WTC11 (cell line): Measurements from ENCODE around the gene TBRG4. TPM values are rescaled to one million over a fixed set of nuclear protein-coding genes. Genes with fewer than 3 reads are reported as not detected.

ENCODE experiments used
- ATAC-seq: fragments of 200-7000 bp; cut with Tn5 transposase; 2 replicates; pipeline ENCODE4 v1.10.0; 2021; ENCODE audit warnings: mild to moderate bottlenecking, moderate library complexity
- CTCF ChIA-PET: fragments of 300-600 bp; sonication (Branson Sonifier 250); formaldehyde crosslinking; loops from one replicate; lab custom pipeline; 2021; ENCODE audit warnings: antibody characterized with exemption; lab: Charles Lee
- POLR2A ChIA-PET: fragments of 350-600 bp; sonication (Branson Sonifier 250); formaldehyde crosslinking; loops from one replicate; lab custom pipeline; 2021; ENCODE audit warnings: antibody characterized with exemption; lab: Charles Lee
- DNase-seq: peaks from one replicate; pipeline ENCODE4 v3.0.0; 2021; ENCODE audit warnings: low spot score
- H3K27ac Mint-ChIP-seq: 2 replicates; pipeline ENCODE4 v1.8.0; 2021; ENCODE audit warnings: mixed read lengths
- H3K27me3 Mint-ChIP-seq: 2 replicates; pipeline ENCODE4 v1.8.0; 2021; ENCODE audit warnings: low read depth, mild to moderate bottlenecking, moderate library complexity, mixed read lengths
- H3K36me3 Mint-ChIP-seq: 2 replicates; pipeline ENCODE4 v1.8.0; 2021; ENCODE audit warnings: mixed read lengths
- H3K4me1 Mint-ChIP-seq: 2 replicates; pipeline ENCODE4 v1.8.0; 2022; ENCODE audit warnings: mixed read lengths
- H3K4me3 Mint-ChIP-seq: 2 replicates; pipeline ENCODE4 v1.8.0; 2021; ENCODE audit warnings: mild to moderate bottlenecking, moderate library complexity, mixed read lengths
- H3K9me3 Mint-ChIP-seq: 2 replicates; pipeline ENCODE4 v1.8.0; 2021; ENCODE audit warnings: mixed read lengths
- CBFB ChIP-seq: sonication (generic); formaldehyde crosslinking; IDR thresholded peaks from 2 replicates; pipeline ENCODE4 v1.8.1; 2022; ENCODE audit warnings: mild to moderate bottlenecking, low read depth, missing genetic modification reagents
- JUN ChIP-seq: sonication (generic); formaldehyde crosslinking; IDR thresholded peaks from 2 replicates; pipeline ENCODE4 v1.8.0; 2023; ENCODE audit warnings: mild to moderate bottlenecking, missing genetic modification reagents
- KAT7 ChIP-seq: sonication (generic); formaldehyde crosslinking; IDR thresholded peaks from 2 replicates; pipeline ENCODE4 v1.8.1; 2023; ENCODE audit warnings: missing genetic modification reagents, mild to moderate bottlenecking, borderline replicate concordance
- MXD4 ChIP-seq: fragments of 250-450 bp; sonication (Bioruptor Pico); IDR thresholded peaks from 2 replicates; pipeline ENCODE4 v1.8.0; 2021; ENCODE audit warnings: mild to moderate bottlenecking, moderate library complexity, borderline replicate concordance
- NFE2L1 ChIP-seq: sonication (generic); formaldehyde crosslinking; IDR thresholded peaks from 2 replicates; pipeline ENCODE4 v1.8.1; 2023; ENCODE audit warnings: missing genetic modification reagents
- NR1H2 ChIP-seq: sonication (generic); formaldehyde crosslinking; IDR thresholded peaks from 2 replicates; pipeline ENCODE4 v1.9.0; 2021; ENCODE audit warnings: mild to moderate bottlenecking, moderate library complexity, missing genetic modification reagents
- NR3C1 ChIP-seq: sonication (generic); formaldehyde crosslinking; conservative IDR thresholded peaks from 2 replicates; pipeline ENCODE4 v1.8.1; 2023; ENCODE audit warnings: low read depth, mild to moderate bottlenecking, missing genetic modification reagents
- OVOL2 ChIP-seq: fragments of 250-450 bp; sonication (Bioruptor Pico); IDR thresholded peaks from 2 replicates; pipeline ENCODE4 v1.9.0; 2021; ENCODE audit warnings: mild to moderate bottlenecking, borderline replicate concordance
- RELA ChIP-seq: sonication (generic); formaldehyde crosslinking; IDR thresholded peaks from 2 replicates; pipeline ENCODE4 v1.8.1; 2022; ENCODE audit warnings: missing genetic modification reagents, mild to moderate bottlenecking, borderline replicate concordance
- RORB ChIP-seq: fragments of 250-450 bp; sonication (Bioruptor Pico); IDR thresholded peaks from 2 replicates; pipeline ENCODE4 v1.9.0; 2021; ENCODE audit warnings: mild to moderate bottlenecking
- SMAD3 ChIP-seq: sonication (generic); formaldehyde crosslinking; IDR thresholded peaks from 2 replicates; pipeline ENCODE4 v1.8.0; 2022; ENCODE audit warnings: missing genetic modification reagents, mild to moderate bottlenecking, borderline replicate concordance
- SP1 ChIP-seq: sonication (generic); formaldehyde crosslinking; conservative IDR thresholded peaks from 2 replicates; pipeline ENCODE4 v1.8.1; 2022; ENCODE audit warnings: missing genetic modification reagents
- TEAD1 ChIP-seq: sonication (generic); formaldehyde crosslinking; IDR thresholded peaks from 2 replicates; pipeline ENCODE4 v1.8.0; 2022; ENCODE audit warnings: mild to moderate bottlenecking, missing genetic modification reagents
- TEAD4 ChIP-seq: sonication (generic); formaldehyde crosslinking; IDR thresholded peaks from 2 replicates; pipeline ENCODE4 v1.8.0; 2022; ENCODE audit warnings: mild to moderate bottlenecking, missing genetic modification reagents
- ZNF423 ChIP-seq: fragments of 250-450 bp; sonication (Bioruptor Pico); IDR thresholded peaks from 2 replicates; pipeline ENCODE4 v2.1.2; 2022; ENCODE audit warnings: mild to moderate bottlenecking, moderate library complexity
- total RNA-seq: library from RNA; stranded (reverse); gene quantifications from 3 replicates; pipeline ENCODE4 v1.2.3, GENCODE V29; 2021
- TF ChIP-seq, protein P1 (sequence below): sonication (generic); formaldehyde crosslinking; IDR thresholded peaks from 2 replicates; pipeline ENCODE4 v1.8.0; 2022; ENCODE audit warnings: mild to moderate bottlenecking, missing genetic modification reagents
- TF ChIP-seq, protein P2 (sequence below): sonication (generic); formaldehyde crosslinking; conservative IDR thresholded peaks from 2 replicates; pipeline ENCODE4 v1.8.1; 2023; ENCODE audit warnings: mild to moderate bottlenecking, low read depth, missing genetic modification reagents, moderate library complexity
- TF ChIP-seq, protein P3 (sequence below): fragments of 250-450 bp; sonication (Bioruptor Pico); conservative IDR thresholded peaks from 2 replicates; pipeline ENCODE4 v1.9.0; 2021; ENCODE audit warnings: mild to moderate bottlenecking

Gene TBRG4
- total RNA-seq, 1 experiment from 2014 or later: 167 TPM

DNA sequence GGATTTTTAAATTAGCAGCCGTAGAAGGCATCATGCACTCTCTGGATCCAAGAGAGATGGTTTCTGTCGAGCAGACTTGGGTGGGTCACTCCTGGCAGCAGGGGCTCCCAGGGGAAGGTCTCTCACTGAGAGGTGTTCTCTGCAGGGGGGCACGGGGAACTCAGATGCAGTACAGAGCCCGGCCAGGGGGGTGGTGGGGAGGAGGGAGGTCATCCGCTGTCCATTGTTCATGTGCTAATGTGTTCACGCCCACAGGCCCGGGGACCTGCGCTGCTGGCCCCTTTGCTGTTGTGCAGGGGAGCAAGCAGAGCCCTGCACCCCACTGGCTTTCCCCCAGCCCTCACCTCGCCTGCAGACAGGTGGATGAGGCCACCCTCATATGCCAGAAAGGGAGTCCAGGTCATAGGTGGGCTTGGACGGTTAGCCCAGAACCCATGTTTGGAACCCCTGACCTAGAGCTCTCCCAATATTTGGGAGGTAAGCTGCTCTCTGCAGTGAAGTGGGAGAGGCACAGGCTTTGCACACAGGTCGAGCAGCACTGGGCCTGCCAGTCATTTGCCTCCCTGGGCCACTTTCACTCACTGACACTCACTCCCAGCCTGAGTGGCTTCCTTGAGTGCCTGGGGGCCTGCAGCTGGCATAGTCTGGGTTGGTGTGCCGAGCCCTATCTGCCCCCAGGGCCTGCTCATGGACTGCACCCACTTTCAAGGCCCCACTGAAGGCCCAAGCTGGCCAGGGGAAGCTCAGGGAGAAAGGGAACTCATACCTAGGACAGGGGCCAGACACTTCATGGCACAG, 12.6 kb upstream of the TBRG4 start:
- POLR2A ChIA-PET: interaction anchor here (0.5 to 0.9 kb wide), 3 partner anchors 125 to 344 kb away, joined by 3 to 4 read pairs (median 4); no protein-coding TSS in a partner anchor

DNA sequence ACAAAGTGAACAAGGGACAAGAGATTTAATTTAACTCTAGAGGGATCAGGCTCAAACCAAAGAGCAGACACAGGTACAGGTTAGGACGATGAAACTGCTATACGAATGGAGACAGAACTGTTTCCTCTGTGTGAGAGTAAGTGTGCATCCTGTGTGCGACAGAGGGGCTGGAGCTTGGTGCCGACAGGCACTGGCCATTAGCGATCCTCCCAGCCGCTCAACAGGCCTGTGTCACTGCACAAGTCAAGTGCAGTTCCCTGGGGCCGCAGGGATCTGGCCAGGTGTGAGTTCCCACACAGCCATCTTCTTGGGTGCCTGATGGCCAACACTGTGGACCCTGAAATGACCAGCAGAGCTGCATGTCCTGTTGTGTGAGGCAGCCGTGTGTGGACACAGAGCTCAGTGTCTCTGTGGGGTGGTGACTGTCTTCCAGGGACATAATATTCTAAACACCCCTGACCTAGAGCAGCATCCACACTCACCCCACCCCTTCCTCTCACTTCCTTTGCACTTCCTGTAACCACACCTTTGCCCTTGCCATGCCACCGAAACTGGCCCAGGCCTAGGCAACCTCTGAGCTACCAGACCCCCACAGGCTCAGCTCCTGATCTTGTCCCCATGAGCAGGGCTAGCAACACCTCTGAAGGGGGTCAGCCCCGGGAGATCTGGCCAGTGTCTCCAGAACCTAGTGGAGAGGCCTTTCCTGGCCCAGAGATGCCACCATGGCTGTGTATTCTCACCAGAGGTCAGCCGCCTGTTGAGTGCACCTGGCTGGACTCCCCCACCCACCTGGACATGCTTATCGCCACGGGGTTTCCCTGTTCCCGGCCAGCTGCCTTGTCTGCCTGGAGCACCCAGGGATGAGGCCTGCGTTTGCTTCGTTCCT, 11.7 kb upstream of the TBRG4 start:
- Mint-ChIP-seq H3K4me3 (no peak overlapping the region), H3K4me1 (peaks cover 12% of the 10 kb centered on the region), H3K27me3 (no peaks in the 10 kb centered on the region), H3K9me3 (no peaks in the 10 kb centered on the region), H3K27ac (no peak overlapping the region), H3K36me3 (no peaks in the 10 kb centered on the region)
- ATAC-seq: no peak
- ChIA-PET CTCF (interaction anchor here (1.2 to 2.7 kb wide), 2 partner anchors 13 to 149 kb away, joined by 5 to 23 read pairs; no protein-coding TSS in a partner anchor), POLR2A (interaction anchor here (0.7 kb wide), 1 partner anchor 343 kb away, joined by 4 read pairs; no protein-coding TSS in a partner anchor)
- no peak for DNase-seq
- TF ChIP-seq, protein P1, sequence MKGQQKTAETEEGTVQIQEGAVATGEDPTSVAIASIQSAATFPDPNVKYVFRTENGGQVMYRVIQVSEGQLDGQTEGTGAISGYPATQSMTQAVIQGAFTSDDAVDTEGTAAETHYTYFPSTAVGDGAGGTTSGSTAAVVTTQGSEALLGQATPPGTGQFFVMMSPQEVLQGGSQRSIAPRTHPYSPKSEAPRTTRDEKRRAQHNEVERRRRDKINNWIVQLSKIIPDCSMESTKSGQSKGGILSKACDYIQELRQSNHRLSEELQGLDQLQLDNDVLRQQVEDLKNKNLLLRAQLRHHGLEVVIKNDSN: no peak
- TF ChIP-seq CBFB (CRISPR knock-in tag): no peak
- TF ChIP-seq RORB (CRISPR knock-in tag): no peak
- TF ChIP-seq, protein P2, sequence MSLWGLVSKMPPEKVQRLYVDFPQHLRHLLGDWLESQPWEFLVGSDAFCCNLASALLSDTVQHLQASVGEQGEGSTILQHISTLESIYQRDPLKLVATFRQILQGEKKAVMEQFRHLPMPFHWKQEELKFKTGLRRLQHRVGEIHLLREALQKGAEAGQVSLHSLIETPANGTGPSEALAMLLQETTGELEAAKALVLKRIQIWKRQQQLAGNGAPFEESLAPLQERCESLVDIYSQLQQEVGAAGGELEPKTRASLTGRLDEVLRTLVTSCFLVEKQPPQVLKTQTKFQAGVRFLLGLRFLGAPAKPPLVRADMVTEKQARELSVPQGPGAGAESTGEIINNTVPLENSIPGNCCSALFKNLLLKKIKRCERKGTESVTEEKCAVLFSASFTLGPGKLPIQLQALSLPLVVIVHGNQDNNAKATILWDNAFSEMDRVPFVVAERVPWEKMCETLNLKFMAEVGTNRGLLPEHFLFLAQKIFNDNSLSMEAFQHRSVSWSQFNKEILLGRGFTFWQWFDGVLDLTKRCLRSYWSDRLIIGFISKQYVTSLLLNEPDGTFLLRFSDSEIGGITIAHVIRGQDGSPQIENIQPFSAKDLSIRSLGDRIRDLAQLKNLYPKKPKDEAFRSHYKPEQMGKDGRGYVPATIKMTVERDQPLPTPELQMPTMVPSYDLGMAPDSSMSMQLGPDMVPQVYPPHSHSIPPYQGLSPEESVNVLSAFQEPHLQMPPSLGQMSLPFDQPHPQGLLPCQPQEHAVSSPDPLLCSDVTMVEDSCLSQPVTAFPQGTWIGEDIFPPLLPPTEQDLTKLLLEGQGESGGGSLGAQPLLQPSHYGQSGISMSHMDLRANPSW (CRISPR knock-in tag): no peak
- TF ChIP-seq OVOL2 (CRISPR knock-in tag): no peak
- no peak for TF ChIP-seq SP1 (CRISPR knock-in tag)
- TF ChIP-seq NR1H2 (CRISPR knock-in tag): no peak
- no peak for TF ChIP-seq SMAD3 (CRISPR knock-in tag)
- no peak for TF ChIP-seq KAT7 (CRISPR knock-in tag)
- no peak for TF ChIP-seq NR3C1 (CRISPR knock-in tag)
- TF ChIP-seq RELA (CRISPR knock-in tag): no peak
- no peak for TF ChIP-seq TEAD4 (CRISPR knock-in tag)
- no peak for TF ChIP-seq JUN (CRISPR knock-in tag)
- TF ChIP-seq MXD4: no peak
- no peak for TF ChIP-seq TEAD1 (CRISPR knock-in tag)
- TF ChIP-seq, protein P3, sequence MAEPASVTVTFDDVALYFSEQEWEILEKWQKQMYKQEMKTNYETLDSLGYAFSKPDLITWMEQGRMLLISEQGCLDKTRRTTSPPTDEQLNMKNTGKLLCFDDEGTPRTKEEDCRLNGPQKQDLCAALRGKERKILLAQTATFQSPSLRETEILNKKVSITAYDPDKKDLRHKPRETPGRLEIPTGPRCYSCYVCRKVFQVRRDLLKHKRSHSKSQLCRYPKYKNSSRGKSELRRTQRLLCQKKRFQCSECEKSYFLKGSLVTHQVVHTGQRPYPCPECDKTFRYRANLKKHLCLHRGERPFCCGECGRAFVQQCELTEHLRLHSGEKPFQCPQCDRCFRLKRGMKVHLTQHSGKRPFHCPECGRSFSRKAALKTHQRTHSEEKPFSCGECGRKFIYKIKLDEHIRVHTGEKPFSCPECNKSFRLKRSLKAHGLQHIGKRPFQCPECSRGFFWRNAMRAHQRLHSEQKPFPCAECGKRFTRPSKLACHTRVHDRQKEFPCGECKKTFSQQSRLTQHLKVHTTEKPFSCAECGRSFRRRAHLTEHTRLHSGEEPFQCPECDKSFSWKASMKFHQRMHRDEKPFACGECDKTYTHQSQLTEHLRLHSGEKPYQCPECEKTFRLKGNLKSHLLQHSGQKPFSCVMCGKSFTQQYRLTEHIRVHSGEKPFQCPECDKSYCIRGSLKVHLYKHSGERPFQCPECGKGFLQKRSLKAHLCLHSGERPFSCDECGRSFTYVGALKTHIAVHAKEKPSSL (CRISPR knock-in tag): no peak

More for the DNA sequence above, 12.6 kb upstream of the TBRG4 start:
- TF ChIP-seq NFE2L1 (CRISPR knock-in tag): no peak
- no peak for TF ChIP-seq SMAD3 (CRISPR knock-in tag)
- TF ChIP-seq, protein P2 (CRISPR knock-in tag): no peak
- TF ChIP-seq ZNF423: peak; percentile 65
- TF ChIP-seq, protein P1: no peak
- no peaks in the 10 kb centered on the region for H3K27me3 Mint-ChIP-seq
- CTCF ChIA-PET: interaction anchor here (1.2 to 2.7 kb wide), 3 partner anchors 12 to 151 kb away, joined by 3 to 23 read pairs (median 9); partner anchors contain the start of gene TBRG4
- H3K9me3 Mint-ChIP-seq: no peaks in the 10 kb centered on the region
- DNase-seq (peak; percentile 57), ATAC-seq (peak; percentile 86)
- H3K27ac Mint-ChIP-seq: no peak overlapping the region
- H3K4me1 Mint-ChIP-seq: peaks cover 12% of the 10 kb centered on the region
- H3K4me3 Mint-ChIP-seq: no peak overlapping the region
- H3K36me3 Mint-ChIP-seq: no peaks in the 10 kb centered on the region
